Spleen (tissue), 11 donors: ENCODE results near the gene ABCA1. TPM values are rescaled to one million over a fixed set of nuclear protein-coding genes. Genes with fewer than 3 reads are reported as not detected.

Experiments used
- DNase-seq: peaks from one replicate; pipeline ENCODE4 v3.0.0-alpha.2; 2020
- H3K27ac ChIP-seq, 8 donors: fragments of 200-600 bp; sonication (generic) in 7 of 8; 1 replicate in 4 of 8; 2 replicates in 4 of 8; pipeline versions ENCODE4 v1.5.0 to v1.8.0; 2016 to 2021; ENCODE audit warnings: inconsistent platforms in 4 of 8, mild to moderate bottlenecking in 4 of 8, moderate library complexity in 1 of 8
- H3K27me3 ChIP-seq, 7 donors: fragments of 200-600 bp; sonication (generic) in 6 of 7; replicated peaks in 1 of 7; 1 replicate in 4 of 7; 2 replicates in 3 of 7; pipeline versions ENCODE4 v1.5.0 to v1.8.0; 2016 to 2021; ENCODE audit warnings: inconsistent platforms in 3 of 7, mild to moderate bottlenecking in 1 of 7
- H3K36me3 ChIP-seq, 6 donors: fragments of 200-600 bp; sonication (generic) in 5 of 6; 1 replicate in 4 of 6; 2 replicates in 2 of 6; pipeline versions ENCODE4 v1.5.0 to v1.8.0; 2016 to 2021; ENCODE audit warnings: inconsistent platforms in 2 of 6
- H3K4me1 ChIP-seq, 6 donors: fragments of 200-600 bp; sonication (generic) in 5 of 6; 1 replicate in 3 of 6; 2 replicates in 3 of 6; pipeline versions ENCODE4 v1.5.0 to v1.8.0; 2016 to 2021; ENCODE audit warnings: inconsistent platforms in 3 of 6
- H3K4me3 ChIP-seq, 8 donors: fragments of 200-600 bp; sonication (generic) in 7 of 8; 1 replicate in 4 of 8; 2 replicates in 4 of 8; pipeline versions ENCODE4 v1.5.0 to v1.8.0; 2016 to 2021; ENCODE audit warnings: inconsistent platforms in 4 of 8, mild to moderate bottlenecking in 4 of 8, moderate library complexity in 2 of 8
- H3K9me3 ChIP-seq, 8 donors: fragments of 200-600 bp; sonication (generic) in 7 of 8; 1 replicate in 4 of 8; 2 replicates in 4 of 8; pipeline versions ENCODE4 v1.5.0 to v1.8.0; 2016 to 2021; ENCODE audit warnings: inconsistent platforms in 4 of 8
- POLR2A ChIP-seq, 3 donors: fragments of 450-650 bp; IDR thresholded peaks; one replicate each; pipeline ENCODE4 v1.5.1; 2017; ENCODE audit warnings: antibody characterized with exemption in 3 of 3, mild to moderate bottlenecking in 1 of 3
- POLR2AphosphoS5 ChIP-seq, 3 donors: sonication (generic); formaldehyde crosslinking; IDR thresholded peaks; one replicate each; pipeline ENCODE4 v1.5.1; 2017; ENCODE audit warnings: antibody characterized with exemption in 3 of 3
- WGBS, 5 donors: extraction: QIAGEN DNeasy Blood & Tissue Kit in 3 of 5; methylation state at CpG; one replicate each; pipeline versions ENCODE4 v1.1.5 to v1.1.7; 2013 to 2018; 5-methylcytosine and 5-hydroxymethylcytosine counted together
- intact Hi-C: fragments of 100-400 bp; cut with DNase I; formaldehyde crosslinking; loops from one replicate; pipeline ENCODE4 v1.15.0; 2023; ENCODE audit warnings: low total_unique reads
- polyA plus RNA-seq, 3 donors: library from polyadenylated mRNA; stranded (reverse); fragments of 200-250 nt; gene quantifications; one replicate each; pipeline ENCODE4 v1.2.1, GENCODE V29; 2013
- total RNA-seq, 7 donors: library from RNA; depleted of rRNA in 3 of 7; stranded (reverse); fragments of >200 nt in 3 of 7; fragmentation: NEBNext Ultra II Directional in 4 of 7; extraction: Animal tissue kit (Norgen Biotek cat#: 25700) in 4 of 7; gene quantifications; one replicate each; pipeline versions ENCODE4 v1.1.0 to v1.2.1, GENCODE V29; 2016 to 2021
- TF ChIP-seq, protein P1 (sequence below), 11 experiments: fragments of 200-600 bp in 7 of 11; fragments of 450-650 bp in 4 of 11; sonication (generic) in 4 of 11; IDR thresholded peaks in 8 of 11; conservative IDR thresholded peaks in 3 of 11; 1 replicate in 7 of 11; 2 replicates in 4 of 11; pipeline versions ENCODE4 v1.4.0 to v1.8.0; 2016 to 2021; ENCODE audit warnings: antibody characterized with exemption in 11 of 11, inconsistent platforms in 4 of 11, mild to moderate bottlenecking in 1 of 11
- donor health status: healthy with polysubstance abuse.
- donor health status: DM: no; HTN: no; CAD: no; lungs with moderate emphysema.
- donor health status: DM: no; HTN: no; CAD: no.
- donor health status: Bipolar disorder and iron deficiency.
- donor health status: healthy.
- donor health status: DM: no; HTN: no; CAD: no.
- donor health status: DM: yes; HTN: yes; CAD: no.

ABCA1 gene
- total and polyA plus RNA-seq, 10 donors, result 4.5 to 78.4 (median 60.2) TPM

GRCh38 chr9:104906441-104907277 is 21.3 kb downstream of the ABCA1 start:
- H3K4me1 ChIP-seq, result peaks cover 2 to 71% (median 27%) of the 10 kb centered on the region in 6 donors

GRCh38 chr9:104905931-104906330 is 22.0 kb downstream of the ABCA1 start:
- H3K4me3 ChIP-seq, result no peak overlapping the region
- DNase-seq, result no peak
- H3K36me3 ChIP-seq, result peaks cover 0 to 26% (median 0%) of the 10 kb centered on the region in 6 donors
- no peaks in the 10 kb centered on the region for H3K9me3 ChIP-seq
- H3K27ac ChIP-seq, result peak overlapping the region in 3 of 8 donors; percentile 19 to 47 (median 31)
- H3K27me3 ChIP-seq, result no peaks in the 10 kb centered on the region
- 49 to 82% (median 60%) methylated on average over 2 of the region's 2 CpGs for WGBS, 5 donors
- intact Hi-C loops, result no loop called here
- TF ChIP-seq, protein P1, sequence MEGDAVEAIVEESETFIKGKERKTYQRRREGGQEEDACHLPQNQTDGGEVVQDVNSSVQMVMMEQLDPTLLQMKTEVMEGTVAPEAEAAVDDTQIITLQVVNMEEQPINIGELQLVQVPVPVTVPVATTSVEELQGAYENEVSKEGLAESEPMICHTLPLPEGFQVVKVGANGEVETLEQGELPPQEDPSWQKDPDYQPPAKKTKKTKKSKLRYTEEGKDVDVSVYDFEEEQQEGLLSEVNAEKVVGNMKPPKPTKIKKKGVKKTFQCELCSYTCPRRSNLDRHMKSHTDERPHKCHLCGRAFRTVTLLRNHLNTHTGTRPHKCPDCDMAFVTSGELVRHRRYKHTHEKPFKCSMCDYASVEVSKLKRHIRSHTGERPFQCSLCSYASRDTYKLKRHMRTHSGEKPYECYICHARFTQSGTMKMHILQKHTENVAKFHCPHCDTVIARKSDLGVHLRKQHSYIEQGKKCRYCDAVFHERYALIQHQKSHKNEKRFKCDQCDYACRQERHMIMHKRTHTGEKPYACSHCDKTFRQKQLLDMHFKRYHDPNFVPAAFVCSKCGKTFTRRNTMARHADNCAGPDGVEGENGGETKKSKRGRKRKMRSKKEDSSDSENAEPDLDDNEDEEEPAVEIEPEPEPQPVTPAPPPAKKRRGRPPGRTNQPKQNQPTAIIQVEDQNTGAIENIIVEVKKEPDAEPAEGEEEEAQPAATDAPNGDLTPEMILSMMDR (IDR thresholded peaks at IDR 0.05 in 8 of 11, conservative IDR thresholded peaks at IDR 0.05 in 3 of 11), result no peak
- TF ChIP-seq POLR2AphosphoS5 (IDR thresholded peaks at IDR 0.05) (no peak), POLR2A (IDR thresholded peaks at IDR 0.05) (no peak)
- peaks cover 2 to 71% (median 24%) of the 10 kb centered on the region in 6 donors for H3K4me1 ChIP-seq

More at GRCh38 chr9:104906441-104907277, 21.3 kb downstream of the ABCA1 start:
- Histone ChIP-seq H3K27ac (peak overlapping the region in 3 of 8 donors; percentile 31 to 47 (median 42)), H3K27me3 (no peaks in the 10 kb centered on the region), H3K9me3 (no peaks in the 10 kb centered on the region), H3K4me3 (no peak overlapping the region), H3K36me3 (peaks cover 0 to 19% (median 0%) of the 10 kb centered on the region in 6 donors)
- no peak for DNase-seq
- WGBS, 5 donors, result 78 to 89% (median 82%) methylated on average over 5 of the region's 5 CpGs
- TF ChIP-seq POLR2AphosphoS5 (IDR thresholded peaks at IDR 0.05) (no peak), POLR2A (IDR thresholded peaks at IDR 0.05) (no peak)
- TF ChIP-seq, protein P1 (IDR thresholded peaks at IDR 0.05 in 8 of 11, conservative IDR thresholded peaks at IDR 0.05 in 3 of 11), result no peak
- intact Hi-C loops, result no loop called here

- no peaks in the 10 kb centered on the region for H3K27me3 ChIP-seq
- TF ChIP-seq POLR2A (IDR thresholded peaks at IDR 0.05) (no peak), POLR2AphosphoS5 (IDR thresholded peaks at IDR 0.05) (no peak)
- TF ChIP-seq, protein P1 (IDR thresholded peaks at IDR 0.05 in 8 of 11, conservative IDR thresholded peaks at IDR 0.05 in 3 of 11), result no peak
- peaks cover 0 to 30% (median 0%) of the 10 kb centered on the region in 6 donors for H3K36me3 ChIP-seq
- WGBS, 5 donors, result 75 to 86% (median 80%) methylated on average over 4 of the region's 4 CpGs
- peaks cover 0 to 71% (median 21%) of the 10 kb centered on the region in 6 donors for H3K4me1 ChIP-seq
- intact Hi-C loops, result no loop called here
- no peak overlapping the region for H3K4me3 ChIP-seq
- no peaks in the 10 kb centered on the region for H3K9me3 ChIP-seq
- no peak for DNase-seq
- peak overlapping the region in 3 of 8 donors; percentile 5 to 20 (median 9) for H3K27ac ChIP-seq
Measured at GRCh38 chr9:104905153-104905901, 22.6 kb downstream of the ABCA1 start.
